ENCODE results near the gene RGS5.

Gene RGS5

GRCh38 chr1:163144418-163144817, 58.3 kb downstream of the RGS5 start:
- Histone ChIP-seq H3K4me1 (ENCODE audit: insufficient read depth, low read length) (no peaks in the 10 kb centered on the region), H3K4me3 (ENCODE audit: low read length) (no peak overlapping the region), H3K36me3 (ENCODE audit: insufficient read depth, low read length) (no peaks in the 10 kb centered on the region), H3K27me3 (ENCODE audit: insufficient read depth, low read length) (no peaks in the 10 kb centered on the region), H3K27ac (ENCODE audit: low read depth, low read length) (no peak overlapping the region), H3K9ac (ENCODE audit: low read depth, low read length) (no peak overlapping the region), H3K9me3 (ENCODE audit: insufficient read depth, low read depth, low read length) (no peaks in the 10 kb centered on the region)
- 85% methylated on average over 2 of the region's 3 CpGs for WGBS

DNA sequence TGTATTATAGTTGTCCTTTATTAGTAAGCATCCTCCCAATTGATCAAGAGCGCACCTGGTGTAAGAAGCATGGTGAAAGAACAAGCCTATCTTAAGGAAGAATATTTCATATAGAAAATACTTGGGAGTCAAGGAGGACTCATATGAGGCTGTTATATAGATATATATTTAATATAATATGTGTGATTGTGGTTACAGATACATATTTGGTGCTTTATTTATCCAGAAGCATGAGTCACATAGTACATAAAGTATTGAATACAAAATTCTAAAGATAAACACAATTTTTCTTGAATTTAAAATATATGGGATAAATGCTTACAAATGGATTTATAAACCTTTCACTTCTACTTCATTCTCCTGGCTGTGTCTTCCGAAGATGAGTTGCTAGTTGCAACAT, 60.6 kb downstream of the RGS5 start:
- no peaks in the 10 kb centered on the region for H3K27me3 ChIP-seq (ENCODE audit: insufficient read depth, low read length)
- no peaks in the 10 kb centered on the region for H3K9me3 ChIP-seq (ENCODE audit: insufficient read depth, low read depth, low read length)
- no peaks in the 10 kb centered on the region for H3K4me1 ChIP-seq (ENCODE audit: insufficient read depth, low read length)
- H3K4me3 ChIP-seq (ENCODE audit: low read length) = no peak overlapping the region
- H3K36me3 ChIP-seq (ENCODE audit: insufficient read depth, low read length) = no peaks in the 10 kb centered on the region
- H3K9ac ChIP-seq (ENCODE audit: low read depth, low read length) = no peak overlapping the region
- 90% methylated on average over 2 of the region's 2 CpGs for whole genome bisulfite sequencing
- no peak overlapping the region for H3K27ac ChIP-seq (ENCODE audit: low read depth, low read length)

- no peaks in the 10 kb centered on the region for H3K9me3 ChIP-seq (ENCODE audit: insufficient read depth, low read depth, low read length)
- WGBS = 92% methylated on average over 1 of the region's 1 CpG
- no peaks in the 10 kb centered on the region for H3K36me3 ChIP-seq (ENCODE audit: insufficient read depth, low read length)
- no peaks in the 10 kb centered on the region for H3K27me3 ChIP-seq (ENCODE audit: insufficient read depth, low read length)
- H3K4me1 ChIP-seq (ENCODE audit: insufficient read depth, low read length) = no peaks in the 10 kb centered on the region
- no peak overlapping the region for H3K27ac ChIP-seq (ENCODE audit: low read depth, low read length)
- H3K9ac ChIP-seq (ENCODE audit: low read depth, low read length) = no peak overlapping the region
- no peak overlapping the region for H3K4me3 ChIP-seq (ENCODE audit: low read length)
Measured at GRCh38 chr1:163141556-163141955, 61.2 kb downstream of the RGS5 start.

DNA sequence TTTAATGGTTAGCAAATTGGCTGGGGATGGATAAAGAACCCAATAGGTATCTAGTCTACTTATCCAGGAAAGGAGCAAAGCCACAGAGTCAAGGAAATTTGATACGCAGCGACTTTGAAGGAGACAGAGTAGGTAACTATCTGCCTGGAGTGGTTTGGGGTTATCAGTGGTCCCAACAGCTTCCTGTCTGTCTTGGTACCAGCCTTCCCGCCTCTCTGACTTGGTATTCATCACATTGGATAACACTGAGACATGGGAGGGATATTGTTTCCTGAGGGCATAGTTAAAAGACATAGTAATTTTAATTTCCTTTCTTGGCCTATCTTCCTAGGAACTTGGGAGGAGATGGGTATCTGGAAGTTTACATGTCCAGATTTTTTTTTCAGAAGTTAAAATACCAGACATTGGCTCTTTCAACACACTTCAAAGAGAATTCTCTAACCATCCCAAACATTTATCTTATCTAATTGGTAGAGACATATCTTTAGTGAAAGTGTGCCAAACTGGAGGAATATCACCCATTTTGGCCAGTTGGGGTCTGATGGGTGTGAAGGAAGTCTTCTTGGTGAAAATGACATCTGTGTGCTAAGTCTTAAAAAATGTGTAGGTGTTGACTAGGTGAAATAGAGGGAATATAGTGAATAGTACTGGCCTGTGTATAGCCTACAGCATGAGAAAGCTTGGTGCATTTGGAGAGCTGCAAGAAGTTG, 65.0 kb downstream of the RGS5 start:
- WGBS = 95% methylated on average over 3 of the region's 3 CpGs
- H3K9ac ChIP-seq (ENCODE audit: low read depth, low read length) = no peak overlapping the region
- no peaks in the 10 kb centered on the region for H3K36me3 ChIP-seq (ENCODE audit: insufficient read depth, low read length)
- no peak overlapping the region for H3K27ac ChIP-seq (ENCODE audit: low read depth, low read length)
- H3K4me1 ChIP-seq (ENCODE audit: insufficient read depth, low read length) = no peaks in the 10 kb centered on the region
- no peaks in the 10 kb centered on the region for H3K27me3 ChIP-seq (ENCODE audit: insufficient read depth, low read length)
- H3K4me3 ChIP-seq (ENCODE audit: low read length) = no peak overlapping the region
- no peaks in the 10 kb centered on the region for H3K9me3 ChIP-seq (ENCODE audit: insufficient read depth, low read depth, low read length)

- no peaks in the 10 kb centered on the region for H3K27me3 ChIP-seq (ENCODE audit: insufficient read depth, low read length)
- no peaks in the 10 kb centered on the region for H3K36me3 ChIP-seq (ENCODE audit: insufficient read depth, low read length)
- WGBS = 84% methylated on average over 2 of the region's 2 CpGs
- H3K27ac ChIP-seq (ENCODE audit: low read depth, low read length) = no peak overlapping the region
- H3K4me1 ChIP-seq (ENCODE audit: insufficient read depth, low read length) = peaks cover 5% of the 10 kb centered on the region; the same call in 1 of the 2 replicates
- no peak overlapping the region for H3K9ac ChIP-seq (ENCODE audit: low read depth, low read length)
- peaks cover 2% of the 10 kb centered on the region; the same call in 1 of the 2 replicates for H3K9me3 ChIP-seq (ENCODE audit: insufficient read depth, low read depth, low read length)
- H3K4me3 ChIP-seq (ENCODE audit: low read length) = no peak overlapping the region
Measured at GRCh38 chr1:163131981-163132380, 70.7 kb downstream of the RGS5 start.

DNA sequence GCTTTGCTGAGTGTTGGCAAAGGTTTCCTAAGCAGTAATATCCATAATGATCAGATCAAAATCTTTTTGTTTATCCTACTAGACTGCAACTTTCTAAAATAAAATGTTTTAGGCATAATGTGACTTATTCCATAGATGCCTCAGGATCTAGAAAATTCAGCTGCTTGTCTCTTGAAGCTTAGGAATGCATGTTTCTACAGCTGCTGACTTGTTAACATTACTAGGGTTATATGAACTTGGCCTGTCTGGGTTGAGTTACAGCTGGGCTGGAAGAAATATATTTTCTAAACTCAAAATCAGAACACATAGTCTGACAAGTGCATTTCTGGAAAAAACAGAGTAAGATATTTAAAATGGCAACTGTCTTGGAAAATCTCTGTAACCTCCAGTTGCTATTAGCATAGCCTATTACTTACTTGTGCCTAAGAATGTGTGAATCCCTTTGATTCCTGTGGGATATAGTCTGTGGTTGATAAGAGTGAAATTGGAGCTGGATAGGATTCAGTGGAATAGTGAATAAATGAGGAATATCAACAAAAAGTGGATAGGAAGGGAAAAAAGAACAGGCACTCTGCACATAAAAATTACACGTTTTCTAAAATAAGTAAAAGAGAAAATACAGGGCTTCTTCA, 72.4 kb downstream of the RGS5 start:
- WGBS = 83% methylated on average over 1 of the region's 1 CpG
- Histone ChIP-seq H3K9ac (ENCODE audit: low read depth, low read length) (no peak overlapping the region), H3K36me3 (ENCODE audit: insufficient read depth, low read length) (no peaks in the 10 kb centered on the region)

DNA sequence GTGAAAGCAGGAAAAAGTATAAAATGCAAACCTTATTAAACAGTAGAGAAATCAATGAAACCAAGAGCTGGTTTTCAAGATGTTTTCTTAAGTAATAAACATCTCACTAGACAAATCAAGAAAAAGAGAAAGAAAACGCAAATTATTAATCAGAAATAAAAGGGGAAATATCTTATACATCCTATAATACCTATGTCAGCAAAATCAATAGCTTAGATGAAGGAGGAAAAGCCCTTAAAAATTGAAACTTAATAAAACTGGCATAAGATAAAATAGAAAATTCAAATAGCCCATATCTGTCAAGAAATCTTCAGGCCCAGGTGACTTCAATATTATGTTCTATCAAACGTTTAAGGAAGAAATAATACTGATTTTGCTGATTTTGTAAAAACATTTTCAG, 74.4 kb downstream of the RGS5 start:
- Histone ChIP-seq H3K9ac (ENCODE audit: low read depth, low read length) (no peak overlapping the region), H3K4me3 (ENCODE audit: low read length) (no peak overlapping the region), H3K4me1 (ENCODE audit: insufficient read depth, low read length) (peaks cover 5% of the 10 kb centered on the region; the same call in 1 of the 2 replicates), H3K9me3 (ENCODE audit: insufficient read depth, low read depth, low read length) (peaks cover 2% of the 10 kb centered on the region; the same call in 1 of the 2 replicates), H3K27ac (ENCODE audit: low read depth, low read length) (no peak overlapping the region), H3K36me3 (ENCODE audit: insufficient read depth, low read length) (no peaks in the 10 kb centered on the region), H3K27me3 (ENCODE audit: insufficient read depth, low read length) (no peaks in the 10 kb centered on the region)
- no CpG with 5 or more reads among the region's 2 CpGs for WGBS

More for the DNA sequence above, 72.4 kb downstream of the RGS5 start:
- Histone ChIP-seq H3K4me3 (ENCODE audit: low read length) (no peak overlapping the region), H3K27me3 (ENCODE audit: insufficient read depth, low read length) (no peaks in the 10 kb centered on the region), H3K9me3 (ENCODE audit: insufficient read depth, low read depth, low read length) (peaks cover 2% of the 10 kb centered on the region; the same call in 1 of the 2 replicates), H3K4me1 (ENCODE audit: insufficient read depth, low read length) (peaks cover 5% of the 10 kb centered on the region; the same call in 1 of the 2 replicates), H3K27ac (ENCODE audit: low read depth, low read length) (no peak overlapping the region)

- WGBS = 86% methylated on average over 4 of the region's 4 CpGs
Measured at GRCh38 chr1:163124812-163125211, 77.9 kb downstream of the RGS5 start.

DNA sequence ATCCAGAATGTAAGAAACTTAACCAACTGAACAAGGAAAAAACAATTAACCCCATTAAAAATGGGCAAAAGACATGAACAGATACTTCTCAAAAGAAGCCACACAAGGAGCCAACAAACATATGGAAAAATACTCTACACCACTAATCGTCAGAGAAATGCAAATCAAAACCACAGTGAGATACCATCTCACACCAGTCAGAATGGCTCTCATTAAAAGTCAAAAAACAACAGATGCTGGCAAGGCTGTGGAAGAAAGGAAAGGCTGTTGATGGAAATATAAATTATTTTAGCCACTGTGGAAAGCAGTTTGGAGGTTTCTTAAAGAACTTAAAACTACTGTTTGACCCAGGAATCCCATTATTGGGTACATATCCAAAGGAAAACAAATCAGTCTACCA, 82.3 kb downstream of the RGS5 start:
- no peaks in the 10 kb centered on the region for H3K4me1 ChIP-seq (ENCODE audit: insufficient read depth, low read length)
- no peaks in the 10 kb centered on the region for H3K36me3 ChIP-seq (ENCODE audit: insufficient read depth, low read length)
- no peak overlapping the region for H3K27ac ChIP-seq (ENCODE audit: low read depth, low read length)
- 64% methylated on average over 1 of the region's 1 CpG for WGBS
- no peaks in the 10 kb centered on the region for H3K9me3 ChIP-seq (ENCODE audit: insufficient read depth, low read depth, low read length)
- no peak overlapping the region for H3K9ac ChIP-seq (ENCODE audit: low read depth, low read length)
- H3K4me3 ChIP-seq (ENCODE audit: low read length) = no peak overlapping the region
- no peaks in the 10 kb centered on the region for H3K27me3 ChIP-seq (ENCODE audit: insufficient read depth, low read length)

More at GRCh38 chr1:163124812-163125211, 77.9 kb downstream of the RGS5 start:
- H3K27me3 ChIP-seq (ENCODE audit: insufficient read depth, low read length) = no peaks in the 10 kb centered on the region
- no peaks in the 10 kb centered on the region for H3K36me3 ChIP-seq (ENCODE audit: insufficient read depth, low read length)
- no peak overlapping the region for H3K9ac ChIP-seq (ENCODE audit: low read depth, low read length)
- no peaks in the 10 kb centered on the region for H3K9me3 ChIP-seq (ENCODE audit: insufficient read depth, low read depth, low read length)
- no peak overlapping the region for H3K4me3 ChIP-seq (ENCODE audit: low read length)
- H3K4me1 ChIP-seq (ENCODE audit: insufficient read depth, low read length) = no peaks in the 10 kb centered on the region
- no peak overlapping the region for H3K27ac ChIP-seq (ENCODE audit: low read depth, low read length)

- Histone ChIP-seq H3K4me1 (ENCODE audit: insufficient read depth, low read length) (no peaks in the 10 kb centered on the region), H3K4me3 (ENCODE audit: low read length) (no peak overlapping the region), H3K9me3 (ENCODE audit: insufficient read depth, low read depth, low read length) (no peaks in the 10 kb centered on the region), H3K36me3 (ENCODE audit: insufficient read depth, low read length) (no peaks in the 10 kb centered on the region), H3K27ac (ENCODE audit: low read depth, low read length) (no peak overlapping the region), H3K9ac (ENCODE audit: low read depth, low read length) (no peak overlapping the region), H3K27me3 (ENCODE audit: insufficient read depth, low read length) (no peaks in the 10 kb centered on the region)
Measured at GRCh38 chr1:163119707-163120106, 83.0 kb downstream of the RGS5 start.

DNA sequence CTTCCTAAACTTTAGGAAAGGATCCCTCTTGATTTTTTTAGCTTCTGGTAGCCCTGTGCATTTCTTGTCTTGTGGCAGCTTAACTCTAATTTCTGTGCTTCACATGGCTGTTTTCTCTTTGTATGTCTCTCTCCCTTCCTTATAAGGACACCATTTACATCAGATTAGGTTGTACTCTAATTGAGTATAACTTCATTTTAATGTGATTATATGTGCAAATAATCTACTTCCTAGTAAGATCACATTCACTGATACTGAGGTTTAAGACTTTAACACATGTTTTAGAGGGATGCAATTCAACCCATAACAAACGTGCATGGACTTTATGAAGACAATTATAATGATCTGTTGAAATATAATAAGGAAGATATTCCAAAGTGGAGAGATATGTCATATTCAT, 86.8 kb downstream of the RGS5 start:
- no peak overlapping the region for H3K27ac ChIP-seq (ENCODE audit: low read depth, low read length)
- H3K9me3 ChIP-seq (ENCODE audit: insufficient read depth, low read depth, low read length) = no peaks in the 10 kb centered on the region
- H3K9ac ChIP-seq (ENCODE audit: low read depth, low read length) = no peak overlapping the region
- no peaks in the 10 kb centered on the region for H3K4me1 ChIP-seq (ENCODE audit: insufficient read depth, low read length)
- H3K36me3 ChIP-seq (ENCODE audit: insufficient read depth, low read length) = no peaks in the 10 kb centered on the region
- H3K27me3 ChIP-seq (ENCODE audit: insufficient read depth, low read length) = no peaks in the 10 kb centered on the region
- WGBS = no CpG with 5 or more reads among the region's 1 CpG
- H3K4me3 ChIP-seq (ENCODE audit: low read length) = no peak overlapping the region

All from HUES64 (cell line).